NCI-H1417 (cell line): ENCODE results near the gene TIAM2.

Source experiments
- DNase-seq, 3 experiments: peaks; one replicate each; lab custom pipeline; 2025; lab: John Stamatoyannopoulos, UW

TIAM2 gene

GRCh38 chr6:155232848-155233247 lies 237.7 kb downstream of the TIAM2 start:
- DNase-seq, result no peak

GRCh38 chr6:155234167-155234566 lies 239.1 kb downstream of the TIAM2 start:
- no peak for DNase-seq

GRCh38 chr6:155234687-155235086 lies 239.6 kb downstream of the TIAM2 start:
- no peak for DNase-seq

GRCh38 chr6:155235087-155235486 lies 240.0 kb downstream of the TIAM2 start:
- DNase-seq, result no peak

- DNase-seq, result no peak
Observed at GRCh38 chr6:155237613-155238012, 242.5 kb downstream of the TIAM2 start.

- DNase-seq, result no peak
Observed at GRCh38 chr6:155240905-155241600, 245.9 kb downstream of the TIAM2 start.

GRCh38 chr6:155241966-155242365 lies 246.9 kb downstream of the TIAM2 start:
- DNase-seq, result no peak

- no peak for DNase-seq
Observed at GRCh38 chr6:155244434-155244833, 249.3 kb downstream of the TIAM2 start.

- no peak for DNase-seq
Observed at GRCh38 chr6:155245193-155245592, 250.1 kb downstream of the TIAM2 start.

- no peak for DNase-seq
Observed at GRCh38 chr6:155245831-155246230, 250.7 kb downstream of the TIAM2 start.

- no peak for DNase-seq
Observed at GRCh38 chr6:155246825-155247224, 251.7 kb downstream of the TIAM2 start.

- no peak for DNase-seq
Observed at GRCh38 chr6:155247618-155248007, 252.5 kb downstream of the TIAM2 start.

GRCh38 chr6:155248008-155249001 lies 253.2 kb downstream of the TIAM2 start:
- peak in 2 of 3 experiments; percentile 22 to 71 for DNase-seq

- no peak for DNase-seq
Observed at GRCh38 chr6:155250701-155251381, 255.7 kb downstream of the TIAM2 start.

- DNase-seq, result no peak
Observed at GRCh38 chr6:155252581-155252980, 257.5 kb downstream of the TIAM2 start.

GRCh38 chr6:155253337-155253736 lies 258.2 kb downstream of the TIAM2 start:
- no peak for DNase-seq

- no peak for DNase-seq
Observed at GRCh38 chr6:155254139-155254538, 259.0 kb downstream of the TIAM2 start.

- no peak for DNase-seq
Observed at GRCh38 chr6:155256122-155256795, 261.1 kb downstream of the TIAM2 start.

GRCh38 chr6:155257796-155258195 lies 262.7 kb downstream of the TIAM2 start:
- no peak for DNase-seq

GRCh38 chr6:155259204-155259603 lies 264.1 kb downstream of the TIAM2 start:
- no peak for DNase-seq

- no peak for DNase-seq
Observed at GRCh38 chr6:155259897-155260296, 264.8 kb downstream of the TIAM2 start.

GRCh38 chr6:155260686-155261085 lies 265.6 kb downstream of the TIAM2 start:
- peak in 1 of 3 experiments; percentile 16 for DNase-seq
